ENCODE results near the gene ZGPAT. TPM values are rescaled to one million over a fixed set of nuclear protein-coding genes. Genes with fewer than 3 reads are reported as not detected.
A peak's percentile ranks its signal among the peaks of the same experiment; 100 is the strongest.

The ZGPAT gene
- total and polyA plus RNA-seq, 2 of the 13 experiments (the other 11 are each of a cell fraction or from before 2014, with no cell fraction given), result 23.0 to 41.9 TPM

GRCh38 chr20:63696306-63696627 is 11.6 kb upstream of the ZGPAT start (continued):
- TF ChIP-seq, protein P1, sequence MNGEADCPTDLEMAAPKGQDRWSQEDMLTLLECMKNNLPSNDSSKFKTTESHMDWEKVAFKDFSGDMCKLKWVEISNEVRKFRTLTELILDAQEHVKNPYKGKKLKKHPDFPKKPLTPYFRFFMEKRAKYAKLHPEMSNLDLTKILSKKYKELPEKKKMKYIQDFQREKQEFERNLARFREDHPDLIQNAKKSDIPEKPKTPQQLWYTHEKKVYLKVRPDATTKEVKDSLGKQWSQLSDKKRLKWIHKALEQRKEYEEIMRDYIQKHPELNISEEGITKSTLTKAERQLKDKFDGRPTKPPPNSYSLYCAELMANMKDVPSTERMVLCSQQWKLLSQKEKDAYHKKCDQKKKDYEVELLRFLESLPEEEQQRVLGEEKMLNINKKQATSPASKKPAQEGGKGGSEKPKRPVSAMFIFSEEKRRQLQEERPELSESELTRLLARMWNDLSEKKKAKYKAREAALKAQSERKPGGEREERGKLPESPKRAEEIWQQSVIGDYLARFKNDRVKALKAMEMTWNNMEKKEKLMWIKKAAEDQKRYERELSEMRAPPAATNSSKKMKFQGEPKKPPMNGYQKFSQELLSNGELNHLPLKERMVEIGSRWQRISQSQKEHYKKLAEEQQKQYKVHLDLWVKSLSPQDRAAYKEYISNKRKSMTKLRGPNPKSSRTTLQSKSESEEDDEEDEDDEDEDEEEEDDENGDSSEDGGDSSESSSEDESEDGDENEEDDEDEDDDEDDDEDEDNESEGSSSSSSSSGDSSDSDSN (CRISPR knock-in tag; IDR thresholded peaks at IDR 0.05), result no peak
- TF ChIP-seq GZF1 (CRISPR knock-in tag; IDR thresholded peaks at IDR 0.05), result no peak
- no peak for TF ChIP-seq EEA1 (CRISPR knock-in tag; IDR thresholded peaks at IDR 0.05; ENCODE audit: borderline replicate concordance)
- TF ChIP-seq POLR2A (IDR thresholded peaks at IDR 0.05; ENCODE audit: insufficient read depth in 1 of 2, low read depth in 2 of 2, low read length in 2 of 2), result peak; percentile 6 to 17; a peak in 2 of 4 replicates
- TF ChIP-seq ZFP62 (CRISPR knock-in tag; IDR thresholded peaks at IDR 0.05), result no peak
- TF ChIP-seq ZNF432 (CRISPR knock-in tag; IDR thresholded peaks at IDR 0.05; ENCODE audit: borderline replicate concordance), result no peak
- TF ChIP-seq U2AF1 (optimal IDR thresholded peaks at IDR 0.05; ENCODE audit: low read depth, low read length), result no peak
- TF ChIP-seq MYC (CRISPR knock-in tag; IDR thresholded peaks at IDR 0.05; ENCODE audit: borderline replicate concordance), result no peak
- TF ChIP-seq HMGXB4 (CRISPR knock-in tag; IDR thresholded peaks at IDR 0.05; ENCODE audit: borderline replicate concordance in 1 of 2, low read depth in 1 of 2), result no peak
- 0 out of 2 replicates have a peak, but pooled peaks have one; percentile 5 for TF ChIP-seq KLF12 (CRISPR knock-in tag; IDR thresholded peaks at IDR 0.05; ENCODE audit: borderline replicate concordance)
- TF ChIP-seq PPARG (CRISPR knock-in tag; conservative IDR thresholded peaks at IDR 0.05), result no peak
- TF ChIP-seq KDM3A (CRISPR knock-in tag; IDR thresholded peaks at IDR 0.05; ENCODE audit: low read depth), result no peak
- TF ChIP-seq NR2F6 (IDR thresholded peaks at IDR 0.05), result no peak
- TF ChIP-seq NR2F6 (CRISPR knock-in tag; IDR thresholded peaks at IDR 0.05), result no peak
- TF ChIP-seq ZNF883 (CRISPR knock-in tag; IDR thresholded peaks at IDR 0.05; ENCODE audit: not compliant biosample characterization), result no peak
- no peak for TF ChIP-seq HNRNPL (IDR thresholded peaks at IDR 0.05; ENCODE audit: low read depth, low read length)
- TF ChIP-seq ARNTL (CRISPR knock-in tag; IDR thresholded peaks at IDR 0.05), result 0 out of 2 replicates have a peak, but pooled peaks have one; percentile 28
- TF ChIP-seq DNMT3B (CRISPR knock-in tag; conservative IDR thresholded peaks at IDR 0.05), result no peak
- TF ChIP-seq PHF8 (CRISPR knock-in tag; IDR thresholded peaks at IDR 0.05), result no peak
- TF ChIP-seq NR2C2 (CRISPR knock-in tag; IDR thresholded peaks at IDR 0.05; ENCODE audit: borderline replicate concordance), result no peak
- TF ChIP-seq, protein P2, sequence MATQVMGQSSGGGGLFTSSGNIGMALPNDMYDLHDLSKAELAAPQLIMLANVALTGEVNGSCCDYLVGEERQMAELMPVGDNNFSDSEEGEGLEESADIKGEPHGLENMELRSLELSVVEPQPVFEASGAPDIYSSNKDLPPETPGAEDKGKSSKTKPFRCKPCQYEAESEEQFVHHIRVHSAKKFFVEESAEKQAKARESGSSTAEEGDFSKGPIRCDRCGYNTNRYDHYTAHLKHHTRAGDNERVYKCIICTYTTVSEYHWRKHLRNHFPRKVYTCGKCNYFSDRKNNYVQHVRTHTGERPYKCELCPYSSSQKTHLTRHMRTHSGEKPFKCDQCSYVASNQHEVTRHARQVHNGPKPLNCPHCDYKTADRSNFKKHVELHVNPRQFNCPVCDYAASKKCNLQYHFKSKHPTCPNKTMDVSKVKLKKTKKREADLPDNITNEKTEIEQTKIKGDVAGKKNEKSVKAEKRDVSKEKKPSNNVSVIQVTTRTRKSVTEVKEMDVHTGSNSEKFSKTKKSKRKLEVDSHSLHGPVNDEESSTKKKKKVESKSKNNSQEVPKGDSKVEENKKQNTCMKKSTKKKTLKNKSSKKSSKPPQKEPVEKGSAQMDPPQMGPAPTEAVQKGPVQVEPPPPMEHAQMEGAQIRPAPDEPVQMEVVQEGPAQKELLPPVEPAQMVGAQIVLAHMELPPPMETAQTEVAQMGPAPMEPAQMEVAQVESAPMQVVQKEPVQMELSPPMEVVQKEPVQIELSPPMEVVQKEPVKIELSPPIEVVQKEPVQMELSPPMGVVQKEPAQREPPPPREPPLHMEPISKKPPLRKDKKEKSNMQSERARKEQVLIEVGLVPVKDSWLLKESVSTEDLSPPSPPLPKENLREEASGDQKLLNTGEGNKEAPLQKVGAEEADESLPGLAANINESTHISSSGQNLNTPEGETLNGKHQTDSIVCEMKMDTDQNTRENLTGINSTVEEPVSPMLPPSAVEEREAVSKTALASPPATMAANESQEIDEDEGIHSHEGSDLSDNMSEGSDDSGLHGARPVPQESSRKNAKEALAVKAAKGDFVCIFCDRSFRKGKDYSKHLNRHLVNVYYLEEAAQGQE (IDR thresholded peaks at IDR 0.05; ENCODE audit: borderline replicate concordance in 1 of 2, low read depth in 1 of 2, low read length in 2 of 2), result peak in 1 of 2 experiments; percentile 31; a peak in 1 of 4 replicates
- TF ChIP-seq ZNF878 (CRISPR knock-in tag; IDR thresholded peaks at IDR 0.05), result no peak
- no peak for TF ChIP-seq ZEB1 (IDR thresholded peaks at IDR 0.05; ENCODE audit: insufficient replicate concordance, low read depth)
- no peak for TF ChIP-seq NFKB2 (CRISPR knock-in tag; IDR thresholded peaks at IDR 0.05; ENCODE audit: borderline replicate concordance)
- TF ChIP-seq ZNF180 (CRISPR knock-in tag; IDR thresholded peaks at IDR 0.05; ENCODE audit: borderline replicate concordance, low read depth), result no peak
- 0 out of 2 replicates have a peak, but pooled peaks have one; percentile 40 for TF ChIP-seq ZNF251 (CRISPR knock-in tag; IDR thresholded peaks at IDR 0.05)
